CD4-positive, alpha-beta T cell treated with Interleukin-17A for 4 hours (primary cell): ENCODE data around the gene SAP30L.
A peak's percentile ranks its signal among the peaks of the same experiment; 100 is the strongest.

ENCODE experiments used
- DNase-seq: peaks from one replicate; pipeline ENCODE4 v3.0.0-alpha.2; 2020; ENCODE audit warnings: mixed read lengths

SAP30L gene

GRCh38 chr5:154445422-154446194 is at the start of gene SAP30L:
SAP30L (plus strand) TSS chr5:154445997; CDS start chr5:154446605, 608 bp downstream.
- DNase-seq: peak; percentile 96

DNA sequence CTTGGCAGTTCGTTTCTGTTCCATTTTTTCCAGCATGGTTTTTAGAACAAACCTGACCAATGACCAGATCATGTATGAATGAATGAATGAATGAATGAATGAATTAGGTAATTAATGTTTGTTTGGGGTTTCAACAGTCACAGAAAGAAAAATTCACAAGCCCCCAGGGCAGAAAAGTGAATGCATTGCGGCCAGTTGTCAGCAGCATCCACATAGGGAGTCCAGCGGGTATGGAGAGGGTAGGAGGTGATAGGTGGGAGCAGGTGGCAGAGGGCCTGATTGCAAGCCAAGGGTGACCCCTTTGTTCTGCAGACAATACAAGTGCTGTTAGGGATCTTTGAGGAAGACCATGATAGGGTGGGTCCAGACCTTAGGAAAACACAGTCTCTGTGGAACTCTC is 49.7 kb upstream of the SAP30L start:
- no peak for DNase-seq

DNA sequence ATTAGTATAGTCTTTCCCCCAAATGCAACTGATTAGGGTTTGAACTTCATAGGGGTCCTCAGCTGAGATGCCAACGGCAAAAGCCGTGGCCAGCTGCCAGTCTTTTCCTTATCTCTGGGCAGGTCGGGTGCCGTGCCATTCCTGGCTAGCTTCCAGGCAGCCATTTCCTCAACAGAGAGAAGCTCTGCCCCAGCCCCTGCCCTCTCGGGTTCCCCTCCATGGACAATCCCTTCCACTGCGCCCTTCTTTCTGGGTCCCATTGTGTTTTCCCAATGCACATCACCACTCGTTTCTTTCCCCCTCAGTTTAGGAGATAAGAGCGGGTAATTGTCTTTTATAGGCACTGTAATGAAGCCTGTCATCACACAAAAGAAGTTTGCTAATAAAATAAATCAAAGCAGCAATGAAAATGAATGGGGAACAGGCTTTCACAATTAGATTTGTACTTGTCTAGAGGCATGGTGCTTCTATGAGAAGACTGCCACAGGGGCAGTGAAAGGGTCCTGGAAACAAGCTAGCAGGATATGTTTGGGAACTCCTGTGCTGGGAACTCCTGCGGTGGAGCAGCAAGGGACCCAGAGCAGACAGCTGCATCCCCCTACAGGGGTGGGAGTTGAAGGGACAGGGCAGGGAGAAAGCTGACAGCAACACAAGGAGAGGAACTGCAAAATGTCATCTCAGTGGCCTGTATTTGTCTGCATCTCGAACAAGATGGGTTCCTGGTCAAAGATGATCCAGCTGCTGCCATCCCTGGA is 48.0 kb upstream of the SAP30L start:
- no peak for DNase-seq

GRCh38 chr5:154400678-154401077 is 45.1 kb upstream of the SAP30L start:
- DNase-seq: no peak

DNA sequence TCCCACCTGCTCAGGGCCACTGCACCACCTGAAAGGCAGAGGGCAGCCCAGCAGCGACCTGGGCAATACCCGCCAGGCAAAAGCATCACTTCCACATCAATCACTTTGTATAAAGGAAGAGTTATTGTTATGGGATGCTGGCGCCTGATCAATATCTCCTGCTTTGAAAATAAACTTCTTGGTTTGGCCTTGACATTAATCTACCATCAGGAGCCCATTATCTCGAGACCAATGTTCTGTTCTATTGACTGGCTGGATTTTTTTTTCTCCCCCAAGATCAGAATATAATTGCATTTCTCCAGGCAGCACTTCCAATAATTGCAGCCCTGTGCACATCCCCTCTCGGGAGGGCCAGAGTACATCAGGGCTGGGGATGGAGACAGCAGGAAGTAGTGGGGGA is 44.4 kb upstream of the SAP30L start:
- DNase-seq: no peak

GRCh38 chr5:154401931-154402330 is 43.9 kb upstream of the SAP30L start:
- no peak for DNase-seq

DNA sequence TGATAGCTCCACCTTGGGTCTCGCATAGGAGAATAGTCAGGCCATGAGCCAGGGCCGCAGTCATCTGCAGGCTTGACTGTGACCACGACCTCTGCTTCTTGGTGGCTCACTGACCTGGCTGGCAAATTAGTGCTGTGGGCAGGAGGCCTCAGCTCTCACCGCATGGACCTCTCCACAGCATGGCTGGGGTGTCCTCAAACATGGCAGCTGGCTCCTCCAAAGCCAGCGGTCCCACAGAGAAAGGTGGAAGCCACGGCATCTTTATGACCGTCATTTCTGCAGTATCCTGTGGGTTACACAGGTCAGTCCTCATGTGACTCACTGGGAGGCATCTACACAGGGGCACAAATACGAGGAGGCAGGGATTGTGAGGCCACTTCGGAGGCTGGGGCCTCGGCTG is 43.2 kb upstream of the SAP30L start:
- no peak for DNase-seq

- DNase-seq: no peak
Measured at GRCh38 chr5:154403234-154403633, 42.6 kb upstream of the SAP30L start.

DNA sequence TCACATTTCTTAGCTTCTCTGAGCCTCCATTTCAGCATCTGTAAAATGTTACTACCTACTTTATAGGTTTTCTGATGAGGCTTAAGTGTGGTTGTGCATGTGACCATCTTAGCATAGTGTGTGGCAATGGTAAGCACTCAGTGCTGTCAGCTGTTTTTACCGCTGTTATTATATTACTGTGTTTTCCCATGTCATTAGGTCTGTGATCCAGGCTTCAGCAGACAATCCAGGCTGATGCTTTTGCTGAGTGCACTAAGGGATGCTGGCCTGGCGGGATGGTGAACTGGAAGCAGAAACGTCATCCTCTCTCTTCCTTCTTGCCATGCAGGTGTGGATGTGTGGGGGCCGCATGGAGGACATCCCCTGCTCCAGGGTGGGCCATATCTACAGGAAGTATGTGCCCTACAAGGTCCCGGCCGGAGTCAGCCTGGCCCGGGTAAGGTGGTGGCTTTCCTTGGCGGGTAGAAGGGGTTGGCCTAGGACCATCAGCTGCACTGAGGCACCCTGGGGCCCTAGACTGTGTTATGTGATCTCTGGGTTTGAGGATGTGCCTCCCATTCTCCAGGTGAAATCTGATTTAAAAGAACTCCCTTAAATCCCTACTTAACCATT is 41.9 kb upstream of the SAP30L start:
- DNase-seq: no peak

- peak; percentile 75 for DNase-seq
Measured at GRCh38 chr5:154405078-154405792, 40.6 kb upstream of the SAP30L start.

- no peak for DNase-seq
Measured at GRCh38 chr5:154406231-154406630, 39.6 kb upstream of the SAP30L start.

DNA sequence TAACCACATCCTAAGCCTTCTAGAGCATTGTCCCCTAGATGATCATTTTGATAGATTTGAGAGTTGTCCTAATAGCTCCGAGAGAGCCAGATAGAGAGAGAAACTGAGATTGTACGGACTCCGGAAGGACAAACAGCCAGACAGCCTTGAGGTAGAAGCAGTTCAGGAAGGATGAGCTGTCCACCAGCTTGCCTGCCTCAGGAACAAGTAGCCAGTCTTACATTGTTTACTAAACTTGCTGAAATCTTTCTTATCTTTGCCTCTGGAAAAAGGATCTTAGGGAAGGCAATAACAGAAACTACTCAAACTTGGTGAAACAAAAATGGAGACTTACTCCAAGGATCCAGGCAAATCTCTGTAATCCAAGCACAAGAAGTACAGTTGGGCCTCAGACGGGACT is 39.0 kb upstream of the SAP30L start:
- DNase-seq: no peak

GRCh38 chr5:154408811-154409210 is 37.0 kb upstream of the SAP30L start:
- DNase-seq: no peak

DNA sequence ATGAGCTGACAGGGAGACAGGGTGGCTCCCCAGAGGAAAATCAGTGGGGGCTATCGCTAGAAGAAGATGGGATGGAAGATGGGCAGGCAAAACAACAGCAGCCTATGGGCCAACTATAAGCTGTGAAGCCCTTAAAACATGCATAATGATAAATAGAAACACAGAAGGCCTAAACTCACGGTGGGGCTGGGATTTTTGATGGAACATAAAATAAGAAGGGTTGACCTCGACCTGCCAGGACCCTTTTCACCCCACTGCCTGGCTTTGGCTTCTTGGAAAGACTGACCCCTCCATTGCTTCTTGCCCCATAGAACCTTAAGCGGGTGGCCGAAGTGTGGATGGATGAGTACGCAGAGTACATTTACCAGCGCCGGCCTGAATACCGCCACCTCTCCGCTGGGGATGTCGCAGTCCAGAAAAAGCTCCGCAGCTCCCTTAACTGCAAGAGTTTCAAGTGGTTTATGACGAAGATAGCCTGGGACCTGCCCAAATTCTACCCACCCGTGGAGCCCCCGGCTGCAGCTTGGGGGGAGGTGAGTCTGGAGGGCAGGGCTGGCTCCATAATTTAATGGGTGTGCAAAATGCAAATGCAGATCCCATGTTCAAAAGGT is 36.5 kb upstream of the SAP30L start:
- DNase-seq: no peak

- no peak for DNase-seq
Measured at GRCh38 chr5:154410008-154410407, 35.8 kb upstream of the SAP30L start.

DNA sequence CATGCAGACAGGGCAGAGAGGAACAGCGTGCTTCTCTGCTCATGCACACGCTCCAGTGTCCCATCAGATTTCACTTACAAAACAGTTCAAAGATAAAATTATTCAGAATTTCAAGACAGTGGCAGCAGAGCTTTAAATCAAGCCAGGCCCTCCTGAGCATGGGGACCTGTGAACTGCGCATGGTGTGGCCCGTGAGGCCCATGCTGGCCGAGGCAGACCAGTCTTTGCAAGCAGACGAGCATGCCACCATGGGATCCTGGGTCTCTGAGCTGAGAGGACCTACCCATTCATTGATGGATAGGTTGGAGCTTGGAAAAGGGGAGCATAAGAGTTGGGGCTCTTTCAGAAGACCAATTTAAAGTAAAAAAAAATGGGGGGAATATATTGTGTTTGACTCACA is 35.0 kb upstream of the SAP30L start:
- no peak for DNase-seq

GRCh38 chr5:154411338-154411737 is 34.5 kb upstream of the SAP30L start:
- DNase-seq: no peak

GRCh38 chr5:154412316-154412715 is 33.5 kb upstream of the SAP30L start:
- DNase-seq: no peak

DNA sequence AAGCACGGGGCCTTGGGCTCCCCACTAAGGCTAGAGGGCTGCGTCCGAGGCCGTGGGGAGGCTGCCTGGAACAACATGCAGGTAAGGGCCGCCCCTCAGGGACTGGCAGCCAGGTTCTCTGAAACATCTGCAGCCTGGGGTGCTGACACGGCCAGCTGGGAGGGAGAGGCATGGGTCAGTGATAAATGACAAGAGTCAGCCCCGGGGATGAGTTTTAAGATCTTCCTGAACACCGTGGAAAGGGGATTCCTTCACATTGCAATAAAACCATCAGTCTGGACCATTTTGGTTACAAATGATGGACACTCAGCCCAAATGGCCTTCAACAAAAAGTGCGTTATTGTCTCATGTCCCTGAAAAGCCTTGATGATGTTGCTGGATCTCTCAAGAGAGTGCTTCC is 32.9 kb upstream of the SAP30L start:
- DNase-seq: no peak

GRCh38 chr5:154415114-154415513 is 30.7 kb upstream of the SAP30L start:
- no peak for DNase-seq

GRCh38 chr5:154418344-154418820 is 27.4 kb upstream of the SAP30L start:
- DNase-seq: no peak

DNA sequence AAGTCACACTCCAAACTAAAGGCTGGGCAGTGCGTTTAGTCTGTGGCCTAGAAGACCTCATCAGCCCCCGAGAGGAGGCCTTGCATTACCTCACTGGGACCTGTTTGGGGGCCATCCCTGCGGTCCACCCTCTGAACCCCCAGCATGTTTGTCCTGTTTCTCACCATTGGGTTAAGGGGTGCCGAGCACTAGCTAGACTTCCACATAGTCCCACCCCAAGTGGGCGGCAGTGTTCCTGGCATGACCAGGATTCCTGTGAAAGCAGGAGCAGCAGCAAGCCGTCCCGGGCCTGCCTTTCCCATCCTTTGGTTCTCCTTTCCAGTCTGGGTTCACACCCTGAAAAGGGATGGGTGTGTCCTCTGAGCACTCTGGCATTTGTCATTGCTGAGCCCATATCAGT is 26.6 kb upstream of the SAP30L start:
- DNase-seq: no peak

- DNase-seq: peak; percentile 20
Measured at GRCh38 chr5:154421868-154422267, 23.9 kb upstream of the SAP30L start.
